ENCODE results near the gene ZNF582. TPM values are rescaled to one million over a fixed set of nuclear protein-coding genes. Genes with fewer than 3 reads are reported as not detected.

Gene ZNF582
- total RNA-seq (1 to 10 TPM; 3.9 to 5.5 (median 4.5) TPM), polyA plus RNA-seq (1 to 10 TPM; 2.0 to 2.4 (median 2.3) TPM)

DNA sequence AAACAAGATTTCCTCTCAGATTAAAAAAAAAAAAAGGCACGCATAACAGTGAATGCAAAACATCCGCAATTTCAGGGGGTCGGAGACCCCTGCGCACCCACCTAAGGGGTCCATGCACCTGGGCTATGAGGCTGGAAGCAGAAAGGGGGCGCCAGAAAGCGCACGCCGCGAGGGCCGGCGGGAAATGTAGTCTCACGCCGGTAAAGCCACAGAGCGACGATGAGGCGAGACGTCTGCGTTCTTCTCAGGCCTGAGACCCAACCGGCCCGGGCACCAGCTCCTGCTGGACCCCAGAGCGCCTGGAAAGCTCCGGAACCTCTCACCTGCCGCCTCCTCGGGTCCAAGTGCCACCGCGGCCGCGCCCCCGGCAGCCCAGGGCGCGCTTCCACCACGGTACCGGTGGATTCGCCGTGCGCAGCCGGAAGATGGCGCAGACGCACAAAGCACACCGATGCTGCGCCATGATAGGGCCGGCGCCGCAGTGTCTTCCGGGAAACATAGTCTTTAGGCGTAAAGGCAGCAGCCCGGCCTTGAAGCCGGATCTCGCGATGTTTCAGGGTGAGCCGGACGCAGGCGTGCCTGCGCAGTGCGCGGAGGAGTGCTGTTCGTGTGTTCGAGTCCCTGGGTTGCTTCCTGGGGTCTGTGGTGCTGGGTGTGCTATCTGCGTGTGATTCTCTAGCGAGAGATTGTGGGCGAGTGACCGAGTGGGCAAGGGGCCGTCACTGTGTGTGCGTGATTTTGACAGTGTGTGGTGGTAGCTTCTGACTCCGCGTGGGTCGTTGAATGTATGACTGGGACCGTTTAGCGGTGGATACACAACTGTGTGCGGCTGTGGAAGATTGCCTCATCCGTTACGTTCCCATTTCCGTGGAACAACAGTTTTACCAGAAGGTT, at the start of gene ZNF582:
ZNF582 (minus strand) TSS at position 416 of the 894 bp plus-strand sequence. CDS start 1,782 bp downstream, outside the sequence.
- no peaks in the 10 kb centered on the region for H3K27me3 ChIP-seq
- WGBS, 2 donors: 2 to 6% methylated on average over 73 of the region's 73 CpGs
- H3K9me3 ChIP-seq: peaks cover 0 to 5% (median 0%) of the 10 kb centered on the region in 4 donors
- H3K4me3 ChIP-seq: peak within 1 kb of the TSS; percentile 58 to 83 (median 68)
- peaks cover 0 to 14% (median 5%) of the 10 kb centered on the region in 4 donors for H3K4me1 ChIP-seq
- H3K36me3 ChIP-seq: peaks cover 7 to 37% (median 12%) of the 10 kb centered on the region in 4 donors
- H3K27ac ChIP-seq: peak within 1 kb of the TSS; percentile 83 to 93 (median 92)
- peak; percentile 98 for DNase-seq
- intact Hi-C loops (cut with DNase I): loop anchor here (1.0 to 10.0 kb wide), 3 partner anchors 11 to 201 kb away; partner anchors contain the start of genes ZNF471, ZNF583 and ZNF71
- TF ChIP-seq, protein P1, sequence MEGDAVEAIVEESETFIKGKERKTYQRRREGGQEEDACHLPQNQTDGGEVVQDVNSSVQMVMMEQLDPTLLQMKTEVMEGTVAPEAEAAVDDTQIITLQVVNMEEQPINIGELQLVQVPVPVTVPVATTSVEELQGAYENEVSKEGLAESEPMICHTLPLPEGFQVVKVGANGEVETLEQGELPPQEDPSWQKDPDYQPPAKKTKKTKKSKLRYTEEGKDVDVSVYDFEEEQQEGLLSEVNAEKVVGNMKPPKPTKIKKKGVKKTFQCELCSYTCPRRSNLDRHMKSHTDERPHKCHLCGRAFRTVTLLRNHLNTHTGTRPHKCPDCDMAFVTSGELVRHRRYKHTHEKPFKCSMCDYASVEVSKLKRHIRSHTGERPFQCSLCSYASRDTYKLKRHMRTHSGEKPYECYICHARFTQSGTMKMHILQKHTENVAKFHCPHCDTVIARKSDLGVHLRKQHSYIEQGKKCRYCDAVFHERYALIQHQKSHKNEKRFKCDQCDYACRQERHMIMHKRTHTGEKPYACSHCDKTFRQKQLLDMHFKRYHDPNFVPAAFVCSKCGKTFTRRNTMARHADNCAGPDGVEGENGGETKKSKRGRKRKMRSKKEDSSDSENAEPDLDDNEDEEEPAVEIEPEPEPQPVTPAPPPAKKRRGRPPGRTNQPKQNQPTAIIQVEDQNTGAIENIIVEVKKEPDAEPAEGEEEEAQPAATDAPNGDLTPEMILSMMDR (IDR thresholded peaks at IDR 0.05): peak; percentile 36 to 70 (median 41)
- TF ChIP-seq POLR2A (IDR thresholded peaks at IDR 0.05) (no peak), EP300 (IDR thresholded peaks at IDR 0.05) (no peak), POLR2AphosphoS5 (IDR thresholded peaks at IDR 0.05) (peak; percentile 36 to 85 (median 77))

DNA sequence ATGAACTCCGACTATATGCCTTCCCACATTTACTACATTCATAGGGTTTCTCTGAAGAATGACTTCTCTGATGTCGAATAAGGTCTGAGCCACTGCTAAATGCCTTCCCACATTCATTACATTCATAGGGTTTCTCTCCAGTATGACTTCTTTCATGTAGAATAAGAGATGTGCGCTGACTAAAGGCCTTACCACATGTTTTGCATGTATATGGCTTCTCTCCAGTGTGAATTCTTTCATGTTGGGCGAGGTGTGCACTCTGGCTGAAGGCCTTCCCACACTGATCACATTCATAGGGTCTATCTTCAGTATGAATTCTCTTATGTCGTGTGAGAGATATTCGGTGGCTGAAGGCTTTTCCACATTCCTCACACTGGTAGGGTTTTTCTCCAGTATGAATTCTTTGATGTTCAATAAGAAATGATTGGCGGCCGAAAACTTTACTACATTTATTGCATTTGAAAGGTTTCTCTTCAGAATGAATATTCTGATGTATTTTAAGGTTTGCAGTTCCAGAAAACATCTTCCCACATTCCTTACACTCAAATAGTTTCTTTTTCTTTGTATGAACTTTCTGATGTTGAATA, 48.0 kb upstream of the ZNF582 start:
- no peak for DNase-seq
- TF ChIP-seq POLR2A (IDR thresholded peaks at IDR 0.05) (no peak), POLR2AphosphoS5 (IDR thresholded peaks at IDR 0.05) (no peak), EP300 (IDR thresholded peaks at IDR 0.05) (no peak)
- TF ChIP-seq, protein P1 (IDR thresholded peaks at IDR 0.05): no peak
- no peak overlapping the region for H3K4me3 ChIP-seq
- H3K9me3 ChIP-seq: peaks cover 40 to 83% (median 56%) of the 10 kb centered on the region in 4 donors
- 95% methylated on average over 8 of the region's 8 CpGs for WGBS, 2 donors
- intact Hi-C loops (cut with DNase I): no loop called here
- no peaks in the 10 kb centered on the region for H3K4me1 ChIP-seq
- no peak overlapping the region for H3K27ac ChIP-seq
- H3K36me3 ChIP-seq: peaks cover 0 to 38% (median 12%) of the 10 kb centered on the region in 4 donors
- H3K27me3 ChIP-seq: no peaks in the 10 kb centered on the region

DNA sequence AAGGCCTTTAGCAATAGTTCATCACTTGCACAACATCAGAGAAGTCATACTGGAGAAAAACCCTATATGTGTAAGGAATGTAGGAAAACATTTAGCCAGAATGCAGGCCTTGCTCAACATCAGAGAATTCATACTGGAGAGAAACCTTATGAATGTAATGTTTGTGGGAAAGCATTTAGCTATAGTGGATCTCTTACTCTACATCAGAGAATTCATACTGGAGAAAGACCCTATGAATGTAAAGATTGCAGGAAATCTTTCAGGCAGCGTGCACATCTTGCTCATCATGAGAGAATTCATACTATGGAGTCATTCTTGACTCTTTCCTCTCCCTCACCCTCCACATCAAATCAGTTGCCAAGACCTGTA, 30.6 kb upstream of the ZNF582 start:
- Histone ChIP-seq H3K27ac (no peak overlapping the region), H3K4me3 (no peak overlapping the region), H3K4me1 (no peaks in the 10 kb centered on the region), H3K27me3 (no peaks in the 10 kb centered on the region), H3K36me3 (peaks cover 19 to 49% (median 33%) of the 10 kb centered on the region in 4 donors), H3K9me3 (peaks cover 49 to 96% (median 80%) of the 10 kb centered on the region in 4 donors)
- TF ChIP-seq, protein P1 (IDR thresholded peaks at IDR 0.05): no peak
- TF ChIP-seq POLR2A (IDR thresholded peaks at IDR 0.05) (no peak), EP300 (IDR thresholded peaks at IDR 0.05) (no peak), POLR2AphosphoS5 (IDR thresholded peaks at IDR 0.05) (no peak)
- DNase-seq: no peak
- WGBS, 2 donors: 83 to 92% methylated on average over 1 of the region's 1 CpG
- intact Hi-C loops (cut with DNase I): no loop called here

DNA sequence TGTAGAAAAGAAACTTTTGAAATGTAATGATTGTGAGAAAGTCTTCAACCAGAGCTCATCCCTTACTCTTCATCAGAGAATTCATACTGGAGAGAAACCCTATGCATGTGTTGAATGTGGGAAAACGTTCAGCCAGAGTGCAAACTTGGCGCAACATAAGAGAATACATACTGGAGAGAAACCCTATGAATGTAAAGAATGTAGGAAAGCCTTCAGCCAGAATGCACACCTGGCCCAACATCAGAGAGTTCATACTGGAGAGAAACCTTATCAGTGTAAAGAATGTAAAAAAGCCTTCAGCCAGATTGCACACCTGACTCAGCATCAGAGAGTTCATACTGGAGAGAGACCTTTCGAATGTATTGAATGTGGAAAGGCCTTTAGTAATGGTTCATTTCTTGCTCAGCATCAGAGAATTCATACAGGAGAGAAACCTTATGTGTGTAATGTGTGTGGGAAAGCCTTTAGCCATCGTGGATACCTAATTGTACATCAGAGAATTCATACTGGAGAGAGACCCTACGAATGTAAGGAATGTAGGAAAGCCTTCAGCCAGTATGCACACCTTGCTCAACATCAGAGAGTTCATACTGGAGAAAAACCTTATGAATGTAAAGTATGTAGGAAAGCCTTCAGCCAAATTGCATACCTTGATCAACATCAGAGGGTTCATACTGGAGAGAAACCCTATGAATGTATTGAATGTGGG, 30.1 kb upstream of the ZNF582 start:
- H3K36me3 ChIP-seq: peaks cover 21 to 54% (median 35%) of the 10 kb centered on the region in 4 donors
- H3K4me3 ChIP-seq: no peak overlapping the region
- 93% methylated on average over 5 of the region's 5 CpGs for WGBS, 2 donors
- no peak for DNase-seq
- peaks cover 49 to 97% (median 77%) of the 10 kb centered on the region in 4 donors for H3K9me3 ChIP-seq
- no peak overlapping the region for H3K27ac ChIP-seq
- H3K27me3 ChIP-seq: no peaks in the 10 kb centered on the region
- TF ChIP-seq EP300 (IDR thresholded peaks at IDR 0.05) (no peak), POLR2AphosphoS5 (IDR thresholded peaks at IDR 0.05) (no peak), POLR2A (IDR thresholded peaks at IDR 0.05) (no peak)
- TF ChIP-seq, protein P1 (IDR thresholded peaks at IDR 0.05): no peak
- intact Hi-C loops (cut with DNase I): no loop called here
- H3K4me1 ChIP-seq: no peaks in the 10 kb centered on the region
